ENCODE results near the gene GRIN1. TPM values are rescaled to one million over a fixed set of nuclear protein-coding genes. Genes with fewer than 3 reads are reported as not detected.

The GRIN1 gene
- polyA plus RNA-seq, 2 of the 4 experiments (the other 2 are of a cell fraction) = 0.13 to 0.45 TPM

DNA sequence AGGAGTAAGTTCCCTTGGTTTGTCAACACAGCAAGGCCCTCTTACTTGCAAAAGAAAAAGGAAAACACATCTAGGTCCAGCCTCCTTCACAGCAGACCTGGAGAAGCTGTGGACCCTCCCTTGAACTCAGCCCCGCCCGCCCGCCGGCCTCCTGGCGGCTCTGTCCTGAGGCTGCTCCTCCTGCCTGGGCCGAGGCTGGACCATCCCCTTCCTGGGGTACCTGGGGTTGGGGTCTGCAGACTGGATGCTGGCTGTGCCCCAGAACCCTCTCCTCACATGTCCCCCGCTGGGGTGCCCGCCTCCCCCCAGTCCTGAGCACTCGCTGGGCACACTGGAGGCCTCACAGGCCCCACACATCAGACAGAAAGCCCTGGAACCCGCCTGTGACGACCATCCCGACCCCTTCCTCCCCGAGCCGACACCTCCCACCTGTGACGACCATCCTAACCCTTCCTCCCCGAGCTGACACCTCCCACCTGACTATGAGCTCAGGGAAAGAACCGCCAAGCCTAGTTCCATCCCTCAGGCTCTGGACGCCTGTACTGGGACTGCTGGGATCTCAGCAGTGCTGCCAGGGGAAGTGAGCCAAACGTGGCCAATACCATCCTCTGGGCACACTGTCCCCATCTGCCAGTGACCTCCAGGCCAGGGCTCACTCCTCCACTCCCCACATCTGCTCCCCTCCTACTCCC, 40.1 kb downstream of the GRIN1 start:
- TF ChIP-seq, protein P1, sequence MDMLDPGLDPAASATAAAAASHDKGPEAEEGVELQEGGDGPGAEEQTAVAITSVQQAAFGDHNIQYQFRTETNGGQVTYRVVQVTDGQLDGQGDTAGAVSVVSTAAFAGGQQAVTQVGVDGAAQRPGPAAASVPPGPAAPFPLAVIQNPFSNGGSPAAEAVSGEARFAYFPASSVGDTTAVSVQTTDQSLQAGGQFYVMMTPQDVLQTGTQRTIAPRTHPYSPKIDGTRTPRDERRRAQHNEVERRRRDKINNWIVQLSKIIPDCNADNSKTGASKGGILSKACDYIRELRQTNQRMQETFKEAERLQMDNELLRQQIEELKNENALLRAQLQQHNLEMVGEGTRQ (IDR thresholded peaks at IDR 0.05) = no peak
- TF ChIP-seq KDM1A (IDR thresholded peaks at IDR 0.05; ENCODE audit: low read depth) (no peak), SMC3 (IDR thresholded peaks at IDR 0.05) (no peak), MAZ (IDR thresholded peaks at IDR 0.05; ENCODE audit: borderline replicate concordance, low read depth, low read length) (no peak), PHF8 (IDR thresholded peaks at IDR 0.05; ENCODE audit: borderline replicate concordance, low read depth) (no peak), FOSB (CRISPR knock-in tag; IDR thresholded peaks at IDR 0.05) (no peak), BHLHE40 (IDR thresholded peaks at IDR 0.05; ENCODE audit: low read depth, low read length) (no peak)
- CTCF ChIA-PET = interaction anchor here (0.6 to 16.5 kb wide), 8 partner anchors 10 to 59 kb away, joined by 3 to 156 read pairs (median 8); partner anchors contain the start of genes ANAPC2, LRRC26 and SSNA1
- 88% methylated on average over 17 of the region's 19 CpGs for WGBS (ENCODE audit: missing lambda C conversion rate)
- Histone ChIP-seq H3K9me3 (no peaks in the 10 kb centered on the region), H3K4me3 (no peak overlapping the region), H3K4me1 (no peaks in the 10 kb centered on the region), H3K4me2 (no peak overlapping the region), H3K27ac (no peak overlapping the region)
- POLR2A ChIA-PET = no interaction called here
- no peak for FAIRE-seq
- DNase-seq (ENCODE audit: low read depth in 1 of 2, low spot score in 1 of 2) = no peak
- ATAC-seq = no peak

DNA sequence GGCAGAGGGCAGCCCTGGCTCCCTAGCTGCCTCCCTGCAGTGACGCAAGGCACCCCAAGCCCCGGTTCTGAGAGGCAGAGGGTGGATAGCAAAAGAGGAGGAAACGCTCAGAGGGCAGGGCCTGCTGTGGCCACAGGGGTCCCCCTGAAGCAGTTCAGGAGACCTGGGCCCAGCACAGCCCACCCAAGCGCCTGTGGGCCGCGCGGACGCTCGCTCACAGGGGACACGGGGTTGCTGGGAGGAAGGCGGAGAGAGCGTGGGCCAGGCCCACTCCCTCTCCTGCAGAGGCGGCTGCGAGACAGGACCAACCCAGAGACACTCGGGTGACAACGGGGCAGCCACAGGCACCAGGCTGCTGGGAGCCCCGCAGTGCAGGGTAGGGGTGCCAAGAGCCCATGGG, 40.8 kb downstream of the GRIN1 start:
- no peak for DNase-seq (ENCODE audit: low read depth in 1 of 2, low spot score in 1 of 2)
- FAIRE-seq = no peak
- Histone ChIP-seq H3K4me1 (no peaks in the 10 kb centered on the region), H3K4me3 (no peak overlapping the region), H3K9me3 (no peaks in the 10 kb centered on the region), H3K4me2 (no peak overlapping the region), H3K27ac (no peak overlapping the region)
- TF ChIP-seq, protein P2, sequence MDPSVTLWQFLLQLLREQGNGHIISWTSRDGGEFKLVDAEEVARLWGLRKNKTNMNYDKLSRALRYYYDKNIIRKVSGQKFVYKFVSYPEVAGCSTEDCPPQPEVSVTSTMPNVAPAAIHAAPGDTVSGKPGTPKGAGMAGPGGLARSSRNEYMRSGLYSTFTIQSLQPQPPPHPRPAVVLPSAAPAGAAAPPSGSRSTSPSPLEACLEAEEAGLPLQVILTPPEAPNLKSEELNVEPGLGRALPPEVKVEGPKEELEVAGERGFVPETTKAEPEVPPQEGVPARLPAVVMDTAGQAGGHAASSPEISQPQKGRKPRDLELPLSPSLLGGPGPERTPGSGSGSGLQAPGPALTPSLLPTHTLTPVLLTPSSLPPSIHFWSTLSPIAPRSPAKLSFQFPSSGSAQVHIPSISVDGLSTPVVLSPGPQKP (IDR thresholded peaks at IDR 0.05; ENCODE audit: low read depth, low read length) = no peak
- no peak for TF ChIP-seq BHLHE40 (IDR thresholded peaks at IDR 0.05; ENCODE audit: low read depth, low read length)
- TF ChIP-seq PHF8 (IDR thresholded peaks at IDR 0.05; ENCODE audit: borderline replicate concordance, low read depth) = no peak
- TF ChIP-seq NFE2L2 (conservative IDR thresholded peaks at IDR 0.05; ENCODE audit: low read length) = no peak
- TF ChIP-seq, protein P3, sequence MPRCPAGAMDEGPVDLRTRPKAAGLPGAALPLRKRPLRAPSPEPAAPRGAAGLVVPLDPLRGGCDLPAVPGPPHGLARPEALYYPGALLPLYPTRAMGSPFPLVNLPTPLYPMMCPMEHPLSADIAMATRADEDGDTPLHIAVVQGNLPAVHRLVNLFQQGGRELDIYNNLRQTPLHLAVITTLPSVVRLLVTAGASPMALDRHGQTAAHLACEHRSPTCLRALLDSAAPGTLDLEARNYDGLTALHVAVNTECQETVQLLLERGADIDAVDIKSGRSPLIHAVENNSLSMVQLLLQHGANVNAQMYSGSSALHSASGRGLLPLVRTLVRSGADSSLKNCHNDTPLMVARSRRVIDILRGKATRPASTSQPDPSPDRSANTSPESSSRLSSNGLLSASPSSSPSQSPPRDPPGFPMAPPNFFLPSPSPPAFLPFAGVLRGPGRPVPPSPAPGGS (IDR thresholded peaks at IDR 0.05) = no peak
- TF ChIP-seq ZSCAN20 (CRISPR knock-in tag; IDR thresholded peaks at IDR 0.05) = no peak
- no peak for TF ChIP-seq FOXS1 (CRISPR knock-in tag; IDR thresholded peaks at IDR 0.05)
- TF ChIP-seq ZC3H11A (IDR thresholded peaks at IDR 0.05) = no peak
- TF ChIP-seq, protein P4, sequence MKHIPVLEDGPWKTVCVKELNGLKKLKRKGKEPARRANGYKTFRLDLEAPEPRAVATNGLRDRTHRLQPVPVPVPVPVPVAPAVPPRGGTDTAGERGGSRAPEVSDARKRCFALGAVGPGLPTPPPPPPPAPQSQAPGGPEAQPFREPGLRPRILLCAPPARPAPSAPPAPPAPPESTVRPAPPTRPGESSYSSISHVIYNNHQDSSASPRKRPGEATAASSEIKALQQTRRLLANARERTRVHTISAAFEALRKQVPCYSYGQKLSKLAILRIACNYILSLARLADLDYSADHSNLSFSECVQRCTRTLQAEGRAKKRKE (CRISPR knock-in tag; IDR thresholded peaks at IDR 0.05; ENCODE audit: low read depth) = no peak
- TF ChIP-seq, protein P5, sequence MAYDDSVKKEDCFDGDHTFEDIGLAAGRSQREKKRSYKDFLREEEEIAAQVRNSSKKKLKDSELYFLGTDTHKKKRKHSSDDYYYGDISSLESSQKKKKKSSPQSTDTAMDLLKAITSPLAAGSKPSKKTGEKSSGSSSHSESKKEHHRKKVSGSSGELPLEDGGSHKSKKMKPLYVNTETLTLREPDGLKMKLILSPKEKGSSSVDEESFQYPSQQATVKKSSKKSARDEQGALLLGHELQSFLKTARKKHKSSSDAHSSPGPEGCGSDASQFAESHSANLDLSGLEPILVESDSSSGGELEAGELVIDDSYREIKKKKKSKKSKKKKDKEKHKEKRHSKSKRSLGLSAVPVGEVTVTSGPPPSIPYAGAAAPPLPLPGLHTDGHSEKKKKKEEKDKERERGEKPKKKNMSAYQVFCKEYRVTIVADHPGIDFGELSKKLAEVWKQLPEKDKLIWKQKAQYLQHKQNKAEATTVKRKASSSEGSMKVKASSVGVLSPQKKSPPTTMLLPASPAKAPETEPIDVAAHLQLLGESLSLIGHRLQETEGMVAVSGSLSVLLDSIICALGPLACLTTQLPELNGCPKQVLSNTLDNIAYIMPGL (CRISPR knock-in tag; IDR thresholded peaks at IDR 0.05; ENCODE audit: borderline replicate concordance) = no peak
- ATAC-seq = no peak
- WGBS (ENCODE audit: missing lambda C conversion rate) = 92% methylated on average over 16 of the region's 17 CpGs
- ChIA-PET CTCF (interaction anchor here (0.6 to 16.5 kb wide), 6 partner anchors 10 to 179 kb away, joined by 3 to 156 read pairs (median 18); partner anchors contain the start of genes ANAPC2, LRRC26 and SSNA1), POLR2A (interaction anchor here (1.2 kb wide), 1 partner anchor 61 kb away, joined by 3 read pairs; the partner anchor contains the start of gene TUBB4B)
